Hepatocyte (in vitro differentiated cells): ENCODE data around the gene TDRD12. TPM values are rescaled to one million over a fixed set of nuclear protein-coding genes. Genes with fewer than 3 reads are reported as not detected.
"Not testable (repeated sequence)": the region's sequence is repeated elsewhere in the genome, so short reads cannot be mapped to it uniquely, and the experiment has no call there.

Source experiments
- DNase-seq: peaks from one replicate; pipeline ENCODE4 v3.0.0-alpha.2; 2016; ENCODE audit warnings: low spot score
- H2AFZ ChIP-seq: fragments of 200-600 bp; sonication (generic); 2 replicates; pipeline ENCODE4 v1.6.0; 2016; ENCODE audit warnings: antibody characterized with exemption, mild to moderate bottlenecking
- H3K27ac ChIP-seq: fragments of 200-600 bp; sonication (generic); 2 replicates; pipeline ENCODE4 v1.5.1; 2016; ENCODE audit warnings: mild to moderate bottlenecking
- H3K27me3 ChIP-seq: fragments of 200-600 bp; sonication (generic); 2 replicates; pipeline ENCODE4 v1.6.1; 2016
- H3K36me3 ChIP-seq: fragments of 200-600 bp; sonication (generic); replicated peaks from 2 replicates; pipeline ENCODE4 v1.5.1; 2016; ENCODE audit warnings: low read depth; ENCODE audit not compliant: insufficient read depth
- H3K4me1 ChIP-seq: fragments of 200-600 bp; sonication (generic); 2 replicates; pipeline ENCODE4 v1.5.1; 2016; ENCODE audit warnings: mild to moderate bottlenecking, moderate library complexity; ENCODE audit not compliant: insufficient read depth
- H3K4me2 ChIP-seq: fragments of 200-600 bp; sonication (generic); 2 replicates; pipeline ENCODE4 v1.6.0; 2016
- H3K4me3 ChIP-seq: fragments of 200-600 bp; sonication (generic); 2 replicates; pipeline ENCODE4 v1.5.1; 2016; ENCODE audit warnings: mild to moderate bottlenecking
- H3K79me2 ChIP-seq: fragments of 200-600 bp; sonication (generic); 2 replicates; pipeline ENCODE4 v1.6.0; 2017; ENCODE audit warnings: mild to moderate bottlenecking
- H3K9me2 ChIP-seq: fragments of 200-600 bp; sonication (generic); replicated peaks from 2 replicates; pipeline ENCODE4 v1.6.0; 2017; ENCODE audit warnings: mild to moderate bottlenecking; ENCODE audit not compliant: insufficient read depth
- H3K9me3 ChIP-seq: fragments of 200-600 bp; sonication (generic); 2 replicates; pipeline ENCODE4 v1.5.1; 2016; ENCODE audit warnings: low read depth, mild to moderate bottlenecking
- H4K20me1 ChIP-seq: fragments of 200-600 bp; sonication (generic); 2 replicates; pipeline ENCODE4 v1.6.0; 2016; ENCODE audit warnings: mild to moderate bottlenecking; ENCODE audit not compliant: insufficient read depth, poor library complexity, severe bottlenecking
- EZH2 ChIP-seq: fragments of 200-600 bp; sonication (generic); IDR thresholded peaks from 2 replicates; pipeline ENCODE4 v1.6.1; 2016; ENCODE audit warnings: antibody characterized with exemption, mild to moderate bottlenecking, borderline replicate concordance
- EZH2phosphoT487 ChIP-seq: fragments of 200-600 bp; sonication (generic); IDR thresholded peaks from one replicate; pipeline ENCODE4 v1.6.1; 2018; ENCODE audit warnings: antibody characterized with exemption, mild to moderate bottlenecking, low read depth, moderate library complexity; ENCODE audit not compliant: unreplicated experiment, severe bottlenecking
- WGBS: methylation state at CpG from one replicate; pipeline ENCODE4 v1.1.6; 2016; ENCODE audit warnings: low lambda C conversion rate; ENCODE audit errors: missing lambda C conversion rate; 5-methylcytosine and 5-hydroxymethylcytosine counted together
- polyA plus RNA-seq: library from polyadenylated mRNA; unstranded; fragments of >200 nt; fragmentation: Nextera tagmentation; extraction: Ambion mirVana; gene quantifications from 2 replicates; pipeline ENCODE4 v1.2.1, GENCODE V29; 2016
- total RNA-seq: library from RNA; depleted of rRNA; stranded (reverse); fragments of >200 nt; gene quantifications from 2 replicates; pipeline ENCODE4 v1.2.3, GENCODE V29; 2014
- TF ChIP-seq, protein P1 (sequence below): fragments of 200-600 bp; sonication (generic); IDR thresholded peaks from 2 replicates; pipeline ENCODE4 v1.5.1; 2016; ENCODE audit warnings: antibody characterized with exemption, mild to moderate bottlenecking; ENCODE audit not compliant: poor library complexity

The TDRD12 gene
- total and polyA plus RNA-seq, 2 experiments from 2014 or later, result 0.10 TPM; not detected in 1

- no peaks in the 10 kb centered on the region for H3K4me1 ChIP-seq
- TF ChIP-seq EZH2phosphoT487 (no peak), EZH2 (no peak)
- TF ChIP-seq, protein P1, sequence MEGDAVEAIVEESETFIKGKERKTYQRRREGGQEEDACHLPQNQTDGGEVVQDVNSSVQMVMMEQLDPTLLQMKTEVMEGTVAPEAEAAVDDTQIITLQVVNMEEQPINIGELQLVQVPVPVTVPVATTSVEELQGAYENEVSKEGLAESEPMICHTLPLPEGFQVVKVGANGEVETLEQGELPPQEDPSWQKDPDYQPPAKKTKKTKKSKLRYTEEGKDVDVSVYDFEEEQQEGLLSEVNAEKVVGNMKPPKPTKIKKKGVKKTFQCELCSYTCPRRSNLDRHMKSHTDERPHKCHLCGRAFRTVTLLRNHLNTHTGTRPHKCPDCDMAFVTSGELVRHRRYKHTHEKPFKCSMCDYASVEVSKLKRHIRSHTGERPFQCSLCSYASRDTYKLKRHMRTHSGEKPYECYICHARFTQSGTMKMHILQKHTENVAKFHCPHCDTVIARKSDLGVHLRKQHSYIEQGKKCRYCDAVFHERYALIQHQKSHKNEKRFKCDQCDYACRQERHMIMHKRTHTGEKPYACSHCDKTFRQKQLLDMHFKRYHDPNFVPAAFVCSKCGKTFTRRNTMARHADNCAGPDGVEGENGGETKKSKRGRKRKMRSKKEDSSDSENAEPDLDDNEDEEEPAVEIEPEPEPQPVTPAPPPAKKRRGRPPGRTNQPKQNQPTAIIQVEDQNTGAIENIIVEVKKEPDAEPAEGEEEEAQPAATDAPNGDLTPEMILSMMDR, result no peak
- no peaks in the 10 kb centered on the region for H3K9me2 ChIP-seq
- no peaks in the 10 kb centered on the region for H3K36me3 ChIP-seq
- 98% methylated on average over 3 of the region's 3 CpGs for WGBS
- no peak overlapping the region for H3K4me3 ChIP-seq
- no peak for DNase-seq
- peaks cover 52% of the 10 kb centered on the region for H3K79me2 ChIP-seq
- H4K20me1 ChIP-seq, result no peaks in the 10 kb centered on the region
- no peak overlapping the region for H3K4me2 ChIP-seq
- peaks cover 7% of the 10 kb centered on the region for H3K9me3 ChIP-seq
- no peaks in the 10 kb centered on the region for H3K27me3 ChIP-seq
- H2AFZ ChIP-seq, result no peak overlapping the region
- no peak overlapping the region for H3K27ac ChIP-seq
These were observed 11.1 kb upstream of the TDRD12 start for GRCh38 chr19:32708457-32708856.

DNA sequence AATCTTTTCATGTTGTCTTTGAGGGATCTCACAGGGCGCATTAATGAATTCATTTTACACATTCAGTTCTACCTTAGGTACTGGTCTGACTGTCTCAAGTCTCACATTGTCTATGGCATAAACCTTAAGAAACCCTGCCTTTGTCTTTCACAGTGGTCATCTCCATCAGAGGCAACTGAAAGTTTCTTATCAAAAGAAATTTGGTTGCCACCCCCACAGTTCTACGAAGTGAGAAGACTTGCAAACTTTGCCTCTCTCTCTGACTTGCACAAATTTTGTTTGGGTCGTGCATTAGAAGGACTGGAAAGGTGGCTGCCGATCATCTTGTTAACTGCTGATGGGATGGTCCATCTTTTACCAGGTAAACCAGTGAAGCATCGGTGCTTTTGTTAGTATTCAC lies 10.5 kb upstream of the TDRD12 start:
- peaks cover 2% of the 10 kb centered on the region for H3K9me3 ChIP-seq
- 92% methylated on average over 5 of the region's 5 CpGs for WGBS
- no peak overlapping the region for H3K27ac ChIP-seq
- H2AFZ ChIP-seq, result no peak overlapping the region
- H3K79me2 ChIP-seq, result peaks cover 48% of the 10 kb centered on the region
- no peaks in the 10 kb centered on the region for H3K4me1 ChIP-seq
- H3K36me3 ChIP-seq, result no peaks in the 10 kb centered on the region
- no peak for DNase-seq
- TF ChIP-seq EZH2phosphoT487, result no peak
- TF ChIP-seq, protein P1, result no peak
- TF ChIP-seq EZH2, result no peak
- no peaks in the 10 kb centered on the region for H3K9me2 ChIP-seq
- H3K4me2 ChIP-seq, result no peak overlapping the region
- no peak overlapping the region for H3K4me3 ChIP-seq
- no peaks in the 10 kb centered on the region for H3K27me3 ChIP-seq
- H4K20me1 ChIP-seq, result no peaks in the 10 kb centered on the region

GRCh38 chr19:32711747-32712146 lies 7.8 kb upstream of the TDRD12 start:
- Histone ChIP-seq H3K79me2 (peaks cover 21% of the 10 kb centered on the region), H3K27ac (no peak overlapping the region), H3K27me3 (no peaks in the 10 kb centered on the region), H3K4me2 (no peak overlapping the region), H2AFZ (no peak overlapping the region), H4K20me1 (no peaks in the 10 kb centered on the region), H3K4me1 (no peaks in the 10 kb centered on the region), H3K9me3 (no peaks in the 10 kb centered on the region), H3K36me3 (no peaks in the 10 kb centered on the region), H3K9me2 (no peaks in the 10 kb centered on the region), H3K4me3 (no peak overlapping the region)
- no peak for DNase-seq
- 84% methylated on average over 6 of the region's 6 CpGs for WGBS
- TF ChIP-seq EZH2 (no peak), EZH2phosphoT487 (no peak)
- TF ChIP-seq, protein P1, result no peak

DNA sequence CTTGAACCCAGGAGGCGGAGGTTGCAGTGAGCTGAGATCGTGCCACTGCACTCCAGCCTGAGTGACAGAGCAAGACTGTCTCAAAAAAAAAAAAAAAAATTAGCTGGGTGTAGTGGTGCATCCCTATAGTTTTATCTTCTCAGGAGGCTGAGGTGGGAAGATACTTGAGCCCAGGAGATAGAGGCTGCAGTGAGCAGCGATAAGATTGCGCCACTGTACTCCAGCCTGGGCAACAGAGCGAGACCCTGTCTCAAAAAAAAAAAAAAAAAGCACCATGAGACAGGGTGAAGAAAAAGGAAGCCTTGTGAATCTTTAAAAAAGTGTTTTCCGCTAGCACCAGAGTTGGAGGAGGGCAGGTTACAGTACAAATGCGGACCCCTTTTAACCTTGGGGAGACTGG lies 3.4 kb upstream of the TDRD12 start:
- H3K27me3 ChIP-seq, H3K27ac ChIP-seq, H3K9me3 ChIP-seq, H3K79me2 ChIP-seq, H3K36me3 ChIP-seq, H3K4me2 ChIP-seq, DNase-seq, H3K4me1 ChIP-seq, H2AFZ ChIP-seq, H3K4me3 ChIP-seq, H3K9me2 ChIP-seq, H4K20me1 ChIP-seq: not testable (repeated sequence)
- 97% methylated on average over 7 of the region's 7 CpGs for WGBS
